ENCODE results near the gene COASY.

Gene COASY

GRCh38 chr17:42568341-42569111 lies 6.6 kb downstream of the COASY start:
- peaks cover 4 to 41% (median 25%) of the 10 kb centered on the region in 4 experiments for H3K4me1 ChIP-seq (ENCODE audit: control extremely low read depth in 1 of 4, control insufficient read depth in 4 of 4, insufficient read depth in 4 of 4, low read length in 3 of 4)
- POLR2A ChIA-PET = interaction anchor here (1.2 kb wide), 1 partner anchor 14 kb away, joined by 6 read pairs; no protein-coding TSS in a partner anchor
- 92% methylated on average over 11 of the region's 14 CpGs for WGBS (ENCODE audit: insufficient coverage)

GRCh38 chr17:42571435-42572225 lies 9.7 kb downstream of the COASY start:
- peak overlapping the region in 1 of 2 experiments; percentile 20 for H3K27ac ChIP-seq (ENCODE audit: insufficient read depth in 1 of 2, low read depth in 1 of 2, low read length in 2 of 2, poor library complexity in 1 of 2, severe bottlenecking in 2 of 2)
- no peaks in the 10 kb centered on the region for H3K27me3 ChIP-seq (replicated peaks in 2 of 5; ENCODE audit: control insufficient read depth in 4 of 5, insufficient read depth in 5 of 5, low read length in 4 of 5)
- H3K4me3 ChIP-seq (ENCODE audit: control insufficient read depth in 1 of 7, extremely low read depth in 1 of 7, insufficient read depth in 4 of 7, low read depth in 2 of 7, low read length in 6 of 7) = no peak overlapping the region
- peaks cover 4 to 33% (median 14%) of the 10 kb centered on the region in 4 experiments for H3K4me1 ChIP-seq (ENCODE audit: control extremely low read depth in 1 of 4, control insufficient read depth in 4 of 4, insufficient read depth in 4 of 4, low read length in 3 of 4)
- peaks cover 27 to 68% (median 52%) of the 10 kb centered on the region in 4 experiments for H3K36me3 ChIP-seq (ENCODE audit: control insufficient read depth in 4 of 4, insufficient read depth in 4 of 4, low read length in 3 of 4)
- DNase-seq = no peak
- CTCF ChIA-PET = no interaction called here
- POLR2A ChIA-PET = no interaction called here
- no peaks in the 10 kb centered on the region for H3K9me3 ChIP-seq (ENCODE audit: control extremely low read depth in 1 of 5, control insufficient read depth in 4 of 5, insufficient read depth in 2 of 5, low read depth in 1 of 5, low read length in 4 of 5)
- WGBS (ENCODE audit: insufficient coverage) = 96% methylated on average over 8 of the region's 12 CpGs

More at GRCh38 chr17:42568341-42569111, 6.6 kb downstream of the COASY start:
- H3K4me3 ChIP-seq (ENCODE audit: control insufficient read depth in 1 of 7, extremely low read depth in 1 of 7, insufficient read depth in 4 of 7, low read depth in 2 of 7, low read length in 6 of 7) = peak overlapping the region in 1 of 7 experiments; percentile 86
- H3K36me3 ChIP-seq (ENCODE audit: control insufficient read depth in 4 of 4, insufficient read depth in 4 of 4, low read length in 3 of 4) = peaks cover 27 to 77% (median 54%) of the 10 kb centered on the region in 4 experiments
- H3K9me3 ChIP-seq (ENCODE audit: control extremely low read depth in 1 of 5, control insufficient read depth in 4 of 5, insufficient read depth in 2 of 5, low read depth in 1 of 5, low read length in 4 of 5) = no peaks in the 10 kb centered on the region
- no peaks in the 10 kb centered on the region for H3K27me3 ChIP-seq (replicated peaks in 2 of 5; ENCODE audit: control insufficient read depth in 4 of 5, insufficient read depth in 5 of 5, low read length in 4 of 5)
- H3K27ac ChIP-seq (ENCODE audit: insufficient read depth in 1 of 2, low read depth in 1 of 2, low read length in 2 of 2, poor library complexity in 1 of 2, severe bottlenecking in 2 of 2) = peak overlapping the region in 1 of 2 experiments; percentile 20
- no peak for DNase-seq
- CTCF ChIA-PET = interaction anchor here (1.1 to 2.7 kb wide), 3 partner anchors 8 to 27 kb away, joined by 3 to 11 read pairs (median 4); partner anchors contain the start of gene PSMC3IP

GRCh38 chr17:42573095-42573494 lies 11.1 kb downstream of the COASY start:
- Histone ChIP-seq H3K4me3 (ENCODE audit: control insufficient read depth in 1 of 7, extremely low read depth in 1 of 7, insufficient read depth in 4 of 7, low read depth in 2 of 7, low read length in 6 of 7) (no peak overlapping the region), H3K36me3 (ENCODE audit: control insufficient read depth in 4 of 4, insufficient read depth in 4 of 4, low read length in 3 of 4) (peaks cover 27 to 68% (median 52%) of the 10 kb centered on the region in 4 experiments), H3K27me3 (replicated peaks in 2 of 5; ENCODE audit: control insufficient read depth in 4 of 5, insufficient read depth in 5 of 5, low read length in 4 of 5) (no peaks in the 10 kb centered on the region), H3K4me1 (ENCODE audit: control extremely low read depth in 1 of 4, control insufficient read depth in 4 of 4, insufficient read depth in 4 of 4, low read length in 3 of 4) (peaks cover 2 to 33% (median 19%) of the 10 kb centered on the region in 4 experiments), H3K9me3 (ENCODE audit: control extremely low read depth in 1 of 5, control insufficient read depth in 4 of 5, insufficient read depth in 2 of 5, low read depth in 1 of 5, low read length in 4 of 5) (no peaks in the 10 kb centered on the region), H3K27ac (ENCODE audit: insufficient read depth in 1 of 2, low read depth in 1 of 2, low read length in 2 of 2, poor library complexity in 1 of 2, severe bottlenecking in 2 of 2) (no peak overlapping the region)
- CTCF ChIA-PET = no interaction called here
- POLR2A ChIA-PET = no interaction called here
- DNase-seq = no peak
- 94% methylated on average over 2 of the region's 4 CpGs for WGBS (ENCODE audit: insufficient coverage)

GRCh38 chr17:42574463-42574862 lies 12.5 kb downstream of the COASY start:
- peaks cover 2 to 32% (median 23%) of the 10 kb centered on the region in 4 experiments for H3K4me1 ChIP-seq (ENCODE audit: control extremely low read depth in 1 of 4, control insufficient read depth in 4 of 4, insufficient read depth in 4 of 4, low read length in 3 of 4)
- POLR2A ChIA-PET = no interaction called here

GRCh38 chr17:42577140-42577531 lies 15.2 kb downstream of the COASY start:
- H3K9me3 ChIP-seq (ENCODE audit: control extremely low read depth in 1 of 5, control insufficient read depth in 4 of 5, insufficient read depth in 2 of 5, low read depth in 1 of 5, low read length in 4 of 5) = no peaks in the 10 kb centered on the region
- peak overlapping the region; percentile 7 to 91 (median 77) for H3K4me3 ChIP-seq (ENCODE audit: control insufficient read depth in 1 of 7, extremely low read depth in 1 of 7, insufficient read depth in 4 of 7, low read depth in 2 of 7, low read length in 6 of 7)
- no peak for DNase-seq
- H3K36me3 ChIP-seq (ENCODE audit: control insufficient read depth in 4 of 4, insufficient read depth in 4 of 4, low read length in 3 of 4) = peaks cover 19 to 58% (median 49%) of the 10 kb centered on the region in 4 experiments
- ChIA-PET CTCF (interaction anchor here (0.8 to 4.6 kb wide), 7 partner anchors 10 to 186 kb away, joined by 3 to 37 read pairs (median 11); partner anchors contain the start of genes CCR10 and MLX), POLR2A (interaction anchor here (1.5 to 2.0 kb wide), 3 partner anchors 10 to 41 kb away, joined by 4 to 14 read pairs (median 5); partner anchors contain the start of genes MLX, NAGLU, RETREG3 and TUBG1)
- no peaks in the 10 kb centered on the region for H3K27me3 ChIP-seq (replicated peaks in 2 of 5; ENCODE audit: control insufficient read depth in 4 of 5, insufficient read depth in 5 of 5, low read length in 4 of 5)
- peaks cover 2 to 32% (median 23%) of the 10 kb centered on the region in 4 experiments for H3K4me1 ChIP-seq (ENCODE audit: control extremely low read depth in 1 of 4, control insufficient read depth in 4 of 4, insufficient read depth in 4 of 4, low read length in 3 of 4)
- peak overlapping the region; percentile 89 to 94 for H3K27ac ChIP-seq (ENCODE audit: insufficient read depth in 1 of 2, low read depth in 1 of 2, low read length in 2 of 2, poor library complexity in 1 of 2, severe bottlenecking in 2 of 2)
- 36% methylated on average over 14 of the region's 18 CpGs for WGBS (ENCODE audit: insufficient coverage)

More at GRCh38 chr17:42574463-42574862, 12.5 kb downstream of the COASY start:
- DNase-seq = no peak
- H3K27me3 ChIP-seq (replicated peaks in 2 of 5; ENCODE audit: control insufficient read depth in 4 of 5, insufficient read depth in 5 of 5, low read length in 4 of 5) = no peaks in the 10 kb centered on the region
- H3K36me3 ChIP-seq (ENCODE audit: control insufficient read depth in 4 of 4, insufficient read depth in 4 of 4, low read length in 3 of 4) = peaks cover 25 to 58% (median 50%) of the 10 kb centered on the region in 4 experiments
- no peak overlapping the region for H3K4me3 ChIP-seq (ENCODE audit: control insufficient read depth in 1 of 7, extremely low read depth in 1 of 7, insufficient read depth in 4 of 7, low read depth in 2 of 7, low read length in 6 of 7)
- WGBS (ENCODE audit: insufficient coverage) = 100% methylated on average over 2 of the region's 3 CpGs
- H3K9me3 ChIP-seq (ENCODE audit: control extremely low read depth in 1 of 5, control insufficient read depth in 4 of 5, insufficient read depth in 2 of 5, low read depth in 1 of 5, low read length in 4 of 5) = no peaks in the 10 kb centered on the region
- CTCF ChIA-PET = interaction anchor here (0.5 kb wide), 1 partner anchor 233 kb away, joined by 3 read pairs; no protein-coding TSS in a partner anchor
- H3K27ac ChIP-seq (ENCODE audit: insufficient read depth in 1 of 2, low read depth in 1 of 2, low read length in 2 of 2, poor library complexity in 1 of 2, severe bottlenecking in 2 of 2) = no peak overlapping the region

- DNase-seq = peak; percentile 95 to 96 (median 95)
- Histone ChIP-seq H3K27me3 (replicated peaks in 2 of 5; ENCODE audit: control insufficient read depth in 4 of 5, insufficient read depth in 5 of 5, low read length in 4 of 5) (no peaks in the 10 kb centered on the region), H3K4me1 (ENCODE audit: control extremely low read depth in 1 of 4, control insufficient read depth in 4 of 4, insufficient read depth in 4 of 4, low read length in 3 of 4) (peaks cover 2 to 32% (median 23%) of the 10 kb centered on the region in 4 experiments), H3K27ac (ENCODE audit: insufficient read depth in 1 of 2, low read depth in 1 of 2, low read length in 2 of 2, poor library complexity in 1 of 2, severe bottlenecking in 2 of 2) (peak within 1 kb of the TSS; percentile 89 to 94), H3K36me3 (ENCODE audit: control insufficient read depth in 4 of 4, insufficient read depth in 4 of 4, low read length in 3 of 4) (peaks cover 20 to 59% (median 50%) of the 10 kb centered on the region in 4 experiments), H3K9me3 (ENCODE audit: control extremely low read depth in 1 of 5, control insufficient read depth in 4 of 5, insufficient read depth in 2 of 5, low read depth in 1 of 5, low read length in 4 of 5) (no peaks in the 10 kb centered on the region), H3K4me3 (ENCODE audit: control insufficient read depth in 1 of 7, extremely low read depth in 1 of 7, insufficient read depth in 4 of 7, low read depth in 2 of 7, low read length in 6 of 7) (peak within 1 kb of the TSS; percentile 32 to 91 (median 77))
- CTCF ChIA-PET = interaction anchor here (0.5 to 4.6 kb wide), 31 partner anchors 7 to 243 kb away, joined by 3 to 37 read pairs (median 4); partner anchors contain the start of genes CCR10, CNTNAP1, MLX and VPS25
- POLR2A ChIA-PET = interaction anchor here (1.0 to 2.0 kb wide), 4 partner anchors 11 to 129 kb away, joined by 3 to 14 read pairs (median 4); partner anchors contain the start of genes MLX, NAGLU, RETREG3 and TUBG1
- WGBS (ENCODE audit: insufficient coverage) = 0% methylated on average over 30 of the region's 52 CpGs
Measured at GRCh38 chr17:42577532-42578281, 15.8 kb downstream of the COASY start, which contains the start of gene PSMC3IP. Gene PSMC3IP, minus strand, starts transcription at chr17:42577729. Its CDS starts 43 bp downstream, at chr17:42577686.
